H1 (cell line): ENCODE results near the gene CTXN1. TPM values are rescaled to one million over a fixed set of nuclear protein-coding genes. Genes with fewer than 3 reads are reported as not detected.

Experiments used
- EP300 ChIP-seq, 2 experiments: IDR thresholded peaks; 1 replicate in 1 of 2; 2 replicates in 1 of 2; pipeline ENCODE4 v1.6.1; 2011 to 2012; ENCODE audit warnings: low read depth in 2 of 2, low read length in 2 of 2, mild to moderate bottlenecking in 2 of 2, borderline replicate concordance in 1 of 2, inconsistent platforms in 1 of 2, moderate library complexity in 1 of 2
- SIN3A ChIP-seq, 2 experiments: IDR thresholded peaks in 1 of 2; conservative IDR thresholded peaks in 1 of 2; 2 replicates each; pipeline ENCODE4 v1.6.1; 2011 to 2012; ENCODE audit warnings: low read length in 2 of 2, improper control_type of control experiment in 1 of 2, low read depth in 1 of 2, mild to moderate bottlenecking in 1 of 2
- TBP ChIP-seq: IDR thresholded peaks from 2 replicates; pipeline ENCODE4 v1.6.1; 2011; ENCODE audit warnings: low read depth, low read length, improper control_type of control experiment
- ZNF274 ChIP-seq: IDR thresholded peaks from 2 replicates; pipeline ENCODE4 v1.7.0; 2012; ENCODE audit warnings: low read length, borderline replicate concordance; ENCODE audit errors: extremely low read depth
- polyA plus RNA-seq, 7 experiments: library from polyadenylated mRNA; depleted of rRNA in 3 of 7; stranded (reverse) in 5 of 7; unstranded in 2 of 7; fragments of >200 nt in 5 of 7; fragments of 200-250 nt in 2 of 7; gene quantifications; 1 replicate in 5 of 7; 2 replicates in 1 of 7; 4 replicates in 1 of 7; pipeline versions ENCODE4 v1.2.1 to v1.2.3, GENCODE V29; 2011 to 2013; ENCODE audit warnings: missing spikeins in 2 of 7, mixed read lengths in 2 of 7
- total RNA-seq: library from RNA; stranded (reverse); fragmentation: NEBNext Ultra II Directional; extraction: Animal tissue kit (Norgen Biotek cat#: 25700); gene quantifications from 2 replicates; pipeline ENCODE4 v1.2.1, GENCODE V29; 2021

CTXN1 gene
- total and polyA plus RNA-seq, 2 of the 8 experiments (the other 6 are each of a cell fraction or from before 2014, with no cell fraction given), result 16.4 to 58.0 TPM

GRCh38 chr19:7898967-7899366 is 27.0 kb downstream of the CTXN1 start (continued):
- no peak for TF ChIP-seq SIN3A (conservative IDR thresholded peaks at IDR 0.05 in 1 of 2, IDR thresholded peaks at IDR 0.05 in 1 of 2; ENCODE audit: low read depth in 1 of 2, low read length in 2 of 2)
- no peak for TF ChIP-seq TBP
- no peak for TF ChIP-seq EP300 (IDR thresholded peaks at IDR 0.05; ENCODE audit: borderline replicate concordance in 1 of 2, low read depth in 2 of 2, low read length in 2 of 2)
- no peak for TF ChIP-seq ZNF274
